HG03342 (cell line): ENCODE data around the gene ATP8B2.

Experiments used
- ATAC-seq: cut with Tn5 transposase; IDR thresholded peaks from one replicate; pipeline ENCODE4 v1.9.1; 2021; ENCODE audit warnings: mild to moderate bottlenecking, moderate library complexity; ENCODE audit not compliant: unreplicated experiment

ATP8B2 gene

DNA sequence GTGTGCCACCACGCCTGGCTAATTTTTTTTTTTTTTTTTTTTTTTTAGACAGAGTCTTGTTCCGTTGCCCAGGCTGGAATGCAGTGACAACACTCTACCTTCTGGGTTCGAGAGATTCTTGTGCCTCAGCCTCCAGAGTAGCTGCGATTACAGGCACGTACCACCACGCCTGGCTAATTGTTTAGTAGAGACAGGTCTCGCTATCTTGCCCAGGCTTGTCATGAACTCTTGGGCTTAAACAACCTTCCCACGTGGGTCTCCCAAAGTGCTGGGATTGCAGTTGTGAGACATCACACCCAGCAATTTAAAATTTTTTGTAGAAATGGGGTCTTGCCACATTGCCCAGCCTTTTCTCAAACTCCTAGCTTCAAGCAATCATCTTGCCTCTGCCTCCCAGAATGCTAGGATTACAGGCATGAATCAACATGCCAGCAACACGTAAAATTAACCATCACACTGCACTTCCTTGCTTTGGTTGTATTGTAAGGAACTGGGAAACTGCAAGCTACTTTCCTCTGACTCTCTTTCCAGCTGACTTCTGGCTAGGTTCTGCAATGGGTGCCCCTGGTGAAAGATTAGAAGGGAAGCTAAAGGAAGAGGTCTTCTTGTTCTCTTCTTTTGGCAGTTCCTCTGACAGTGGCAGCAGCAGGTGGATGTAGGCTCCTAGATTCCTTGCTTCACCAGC lies 65.9 kb downstream of the ATP8B2 start:
- ATAC-seq, result no peak

DNA sequence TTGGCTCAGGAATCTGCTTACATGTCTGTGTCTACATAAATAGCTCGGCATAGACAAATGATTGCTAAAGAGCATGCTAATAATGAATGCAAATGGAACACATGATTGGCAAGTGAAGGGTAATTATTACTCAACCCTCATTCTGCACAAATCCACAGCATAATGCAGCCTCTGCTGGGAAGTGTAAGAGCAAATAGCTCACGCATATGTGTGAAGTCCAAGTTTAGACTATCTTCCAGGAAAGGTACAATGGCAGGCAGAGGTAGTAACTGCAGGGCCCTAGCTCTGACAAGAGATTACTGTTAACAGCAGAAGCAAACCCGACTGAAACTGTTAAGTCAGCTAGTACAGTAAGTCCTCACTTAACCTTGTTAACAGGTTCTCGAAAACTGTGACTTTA lies 72.8 kb downstream of the ATP8B2 start:
- no peak for ATAC-seq

DNA sequence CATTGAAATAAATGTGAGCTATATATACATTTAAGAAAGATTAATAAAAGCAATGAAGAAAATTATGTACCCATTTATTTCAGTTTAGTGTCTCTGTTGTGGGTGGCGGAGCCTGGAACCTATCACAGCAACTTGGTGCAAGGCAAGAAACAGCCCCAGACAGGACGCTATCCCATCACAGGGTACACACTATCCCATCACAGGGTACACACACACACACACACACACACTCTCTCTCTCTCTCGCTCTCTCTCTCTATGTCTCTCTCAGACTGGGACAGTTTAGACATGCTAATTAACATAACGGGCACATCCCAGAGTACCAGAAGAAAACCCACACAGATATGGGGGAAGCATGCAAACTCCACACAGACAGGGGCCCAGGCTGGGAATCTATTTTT lies 73.4 kb downstream of the ATP8B2 start:
- ATAC-seq, result no peak

DNA sequence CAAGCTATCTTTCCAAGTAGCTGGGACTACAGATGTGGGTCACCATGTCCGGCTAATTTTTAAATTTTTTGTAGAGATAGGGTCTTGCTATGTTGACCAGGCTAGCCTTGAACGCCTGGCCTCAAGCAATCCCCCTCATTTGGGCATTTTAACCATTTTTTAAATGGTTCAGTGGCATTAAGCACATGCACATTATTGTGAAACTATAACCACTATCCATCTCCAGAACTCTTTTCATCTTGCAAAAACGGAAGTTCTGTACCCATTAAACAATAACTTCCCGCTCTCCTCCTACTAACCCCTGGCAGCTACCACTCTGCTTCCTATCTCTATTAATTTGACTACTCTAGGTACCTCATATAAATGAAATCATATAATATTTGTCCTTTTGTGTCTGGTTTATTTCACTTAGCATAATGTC lies 75.1 kb downstream of the ATP8B2 start:
- ATAC-seq, result no peak
